GM12891 (cell line): ENCODE measurements around the gene ATF3.
A peak's percentile ranks its signal among the peaks of the same experiment; 100 is the strongest.

Experiments used
- DNase-seq: peaks from one replicate; pipeline ENCODE4 v3.0.0; 2011; ENCODE audit warnings: low spot score; ENCODE audit not compliant: insufficient read length
- FAIRE-seq: peaks from 2 replicates; lab custom pipeline; 2011; peaks lifted over from hg19 to GRCh38; lab: Jason Lieb, UNC
- PAX5 ChIP-seq: IDR thresholded peaks from 2 replicates; pipeline ENCODE4 v1.6.1; 2011; ENCODE audit warnings: low read length, moderate library complexity, mild to moderate bottlenecking; ENCODE audit not compliant: insufficient read depth, severe bottlenecking
- POLR2A ChIP-seq: IDR thresholded peaks from 2 replicates; pipeline ENCODE4 v1.6.1; 2011; ENCODE audit warnings: low read depth, low read length, control low read depth
- POLR2AphosphoS5 ChIP-seq: IDR thresholded peaks from 2 replicates; pipeline ENCODE4 v1.6.1; 2011; ENCODE audit warnings: low read depth, low read length, control low read depth
- POU2F2 ChIP-seq: IDR thresholded peaks from 2 replicates; pipeline ENCODE4 v1.6.1; 2011; ENCODE audit warnings: low read depth, mild to moderate bottlenecking, control low read depth, low read length, moderate library complexity
- SPI1 ChIP-seq: IDR thresholded peaks from 2 replicates; pipeline ENCODE4 v1.6.1; 2011; ENCODE audit warnings: low read depth, low read length, control low read depth
- TAF1 ChIP-seq: IDR thresholded peaks from 2 replicates; pipeline ENCODE4 v1.6.1; 2011; ENCODE audit warnings: low read depth, low read length, control low read depth

Gene ATF3

DNA sequence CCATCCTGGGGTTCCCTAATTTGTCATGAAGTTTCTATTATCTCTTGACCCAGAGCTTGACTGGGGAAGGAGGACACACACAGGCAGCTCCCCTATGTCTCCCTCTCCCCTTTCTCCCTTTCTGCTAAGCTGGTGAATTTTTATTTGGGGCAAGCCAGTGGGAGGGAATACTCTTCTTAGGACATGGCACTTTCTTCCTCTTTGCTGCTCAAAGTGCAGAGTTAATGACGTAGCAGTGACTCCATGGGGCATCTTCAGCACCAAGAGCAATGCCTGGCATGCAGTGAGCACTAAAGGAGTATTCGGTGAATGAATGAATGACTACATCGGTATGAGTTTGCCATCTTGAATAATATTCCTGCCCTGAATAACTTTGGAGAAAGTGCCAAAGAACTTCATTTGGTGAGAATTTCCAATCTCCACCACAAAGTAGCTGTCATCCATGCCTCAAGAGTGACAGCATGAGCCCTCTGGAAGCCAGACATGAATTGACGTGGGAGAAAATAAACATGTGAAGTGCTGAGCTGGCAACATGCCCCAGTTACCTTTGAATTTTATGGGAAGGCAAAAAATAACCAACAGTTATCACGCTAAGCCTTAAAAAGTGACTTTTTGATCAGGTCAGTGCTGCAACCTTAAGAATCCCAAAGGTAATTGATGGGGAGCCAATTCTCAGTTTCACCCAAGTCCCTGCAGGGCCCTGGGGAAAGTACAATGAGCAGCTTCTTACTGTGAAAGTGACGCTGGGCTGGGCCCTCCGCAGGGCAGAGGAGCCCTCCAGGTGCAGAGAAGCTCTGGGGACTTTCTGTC lies 22.1 kb upstream of the ATF3 start:
- FAIRE-seq (peak; percentile 33), DNase-seq (no peak)
- TF ChIP-seq TAF1: no peak
- no peak for TF ChIP-seq SPI1

DNA sequence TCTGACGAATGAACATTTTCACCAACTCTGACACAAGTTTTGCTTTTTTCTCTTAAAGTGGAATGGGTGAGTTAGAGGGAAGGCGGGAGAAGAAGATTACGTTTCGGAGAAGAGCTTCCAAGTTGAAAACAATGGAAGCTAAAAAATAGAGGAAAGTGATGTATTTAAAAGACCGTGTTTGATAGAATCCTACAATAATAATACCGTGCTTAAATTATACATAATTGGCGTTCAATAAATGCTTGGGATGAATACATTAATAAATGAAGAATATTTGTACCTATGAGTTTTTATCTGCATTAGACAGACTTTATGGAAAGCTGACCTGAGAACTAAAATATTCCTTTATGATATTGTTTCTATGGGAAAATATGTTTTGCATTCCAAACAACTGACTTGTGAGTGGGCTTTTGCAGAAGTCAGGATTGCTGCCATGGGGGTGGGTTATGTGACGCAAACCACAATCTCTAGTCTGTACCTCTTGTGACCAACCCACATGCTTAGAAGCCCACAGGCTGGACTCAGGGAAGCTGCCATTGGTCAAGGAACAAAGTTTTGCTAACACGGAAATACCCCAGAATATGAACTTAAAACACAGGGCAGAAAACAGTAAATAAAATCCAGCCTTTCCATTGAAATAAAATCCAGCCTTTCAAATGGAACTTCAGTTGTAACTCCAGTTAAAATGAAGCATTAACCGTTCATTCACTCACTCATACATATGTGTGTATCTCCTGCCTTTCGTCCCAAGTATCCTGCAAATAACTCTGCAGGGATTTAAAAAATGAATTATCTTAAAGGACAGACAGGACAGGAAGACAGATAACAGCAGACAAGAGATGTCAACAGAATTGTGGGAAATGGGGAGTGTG lies 21.3 kb upstream of the ATF3 start:
- TF ChIP-seq POU2F2 (no peak), POLR2A (no peak), PAX5 (no peak), POLR2AphosphoS5 (no peak), TAF1 (no peak), SPI1 (no peak)
- FAIRE-seq (no peak), DNase-seq (no peak)

DNA sequence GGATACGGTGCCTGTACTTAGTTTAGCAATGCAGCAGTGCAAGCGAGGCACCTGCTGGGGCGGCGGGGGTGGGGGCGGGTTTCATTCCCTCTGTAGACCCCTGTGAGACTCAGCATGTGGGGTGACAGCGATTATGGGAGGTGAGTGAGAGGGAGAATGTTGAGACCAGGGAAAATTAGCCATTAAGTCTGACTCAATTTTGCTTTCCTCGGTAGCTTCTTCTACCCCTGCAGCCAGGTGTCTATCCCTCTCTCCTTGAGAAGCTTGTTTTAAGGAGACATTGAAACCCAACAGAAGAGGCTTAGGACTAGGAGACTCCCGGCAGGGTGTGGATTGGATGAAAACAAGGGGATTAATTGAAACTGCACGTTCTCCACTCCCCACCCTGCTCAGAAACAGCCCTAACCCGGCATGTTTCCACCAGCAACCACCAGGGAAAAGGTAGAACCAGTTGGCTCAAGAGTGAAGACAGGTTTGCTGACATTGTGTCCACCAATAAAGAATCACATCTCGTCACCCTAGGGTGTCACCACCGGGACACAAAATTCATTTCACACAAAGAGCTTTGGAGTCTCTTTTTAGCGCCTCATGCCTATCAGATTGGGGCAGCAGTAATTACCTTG lies 20.6 kb upstream of the ATF3 start:
- FAIRE-seq: no peak
- TF ChIP-seq POU2F2 (no peak), TAF1 (no peak), PAX5 (no peak), POLR2A (no peak), SPI1 (no peak), POLR2AphosphoS5 (no peak)

DNA sequence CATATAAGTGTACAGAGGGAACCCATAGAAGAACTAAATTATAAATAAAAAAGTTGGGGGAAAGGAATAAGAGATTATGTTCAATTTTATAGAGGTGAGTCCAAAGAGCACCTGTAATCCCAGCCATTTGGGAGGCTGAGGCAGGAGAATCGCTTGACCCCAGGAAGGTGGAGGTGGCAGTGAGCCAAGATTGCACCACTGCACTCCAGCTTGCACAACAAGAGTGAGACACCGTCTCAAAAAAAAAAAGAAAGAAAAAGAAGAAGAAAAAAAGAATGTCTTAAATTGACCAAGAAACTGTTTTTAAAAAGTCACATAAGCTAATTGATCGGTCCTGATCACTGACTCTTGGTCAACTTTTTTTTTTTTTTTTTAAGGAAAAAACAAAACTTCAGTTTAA lies 19.1 kb upstream of the ATF3 start:
- FAIRE-seq: no peak
- TF ChIP-seq POU2F2: no peak
- TF ChIP-seq PAX5: no peak
- no peak for TF ChIP-seq POLR2A
- no peak for TF ChIP-seq TAF1
- no peak for TF ChIP-seq SPI1
- TF ChIP-seq POLR2AphosphoS5: no peak
- DNase-seq: no peak

More for the DNA sequence above, 20.6 kb upstream of the ATF3 start:
- DNase-seq: no peak

DNA sequence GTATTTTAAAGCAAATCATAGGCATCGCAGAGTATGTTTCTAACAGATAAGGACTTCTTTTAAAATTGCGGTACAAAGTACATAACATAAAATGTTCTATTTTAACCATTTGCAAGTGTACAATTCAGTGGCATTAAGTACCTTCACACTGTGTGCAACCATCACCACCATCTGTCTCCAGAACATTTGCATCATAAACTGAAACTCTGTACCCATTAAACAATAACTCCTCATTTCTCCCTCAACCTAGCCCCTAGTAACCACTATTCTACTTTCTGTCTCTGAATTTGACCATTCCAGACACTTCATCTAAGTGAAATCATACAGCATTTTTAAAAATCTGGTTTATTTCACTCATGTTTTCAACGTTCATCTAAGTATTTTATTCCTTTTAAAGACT lies 16.6 kb upstream of the ATF3 start:
- no peak for TF ChIP-seq POU2F2
- no peak for TF ChIP-seq TAF1
- no peak for TF ChIP-seq POLR2AphosphoS5
- TF ChIP-seq POLR2A: no peak
- no peak for FAIRE-seq
- no peak for DNase-seq

DNA sequence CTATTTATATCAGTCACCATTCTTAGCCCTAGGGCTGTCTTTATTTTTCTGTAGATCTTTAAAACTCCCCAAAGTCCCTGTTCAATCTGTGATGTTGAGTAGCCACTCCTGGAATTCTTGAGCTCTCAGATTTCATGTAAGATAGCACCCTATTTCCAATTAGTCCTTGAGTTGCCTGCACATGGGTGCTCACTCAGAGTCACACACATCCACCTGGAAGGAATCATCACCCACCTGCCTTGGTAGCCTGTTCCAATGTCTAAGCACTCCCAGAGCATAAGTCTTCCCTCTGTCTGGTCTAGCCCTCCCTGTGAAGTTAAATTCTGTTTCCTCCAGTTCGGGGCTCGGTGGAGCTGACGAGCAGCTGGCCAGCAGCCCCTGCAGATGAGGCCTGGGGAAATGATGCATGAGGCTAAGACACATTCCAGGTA lies 14.7 kb upstream of the ATF3 start:
- TF ChIP-seq SPI1 (no peak), POLR2A (no peak), PAX5 (no peak), TAF1 (no peak), POLR2AphosphoS5 (no peak), POU2F2 (no peak)
- DNase-seq (no peak), FAIRE-seq (peak; percentile 23)

DNA sequence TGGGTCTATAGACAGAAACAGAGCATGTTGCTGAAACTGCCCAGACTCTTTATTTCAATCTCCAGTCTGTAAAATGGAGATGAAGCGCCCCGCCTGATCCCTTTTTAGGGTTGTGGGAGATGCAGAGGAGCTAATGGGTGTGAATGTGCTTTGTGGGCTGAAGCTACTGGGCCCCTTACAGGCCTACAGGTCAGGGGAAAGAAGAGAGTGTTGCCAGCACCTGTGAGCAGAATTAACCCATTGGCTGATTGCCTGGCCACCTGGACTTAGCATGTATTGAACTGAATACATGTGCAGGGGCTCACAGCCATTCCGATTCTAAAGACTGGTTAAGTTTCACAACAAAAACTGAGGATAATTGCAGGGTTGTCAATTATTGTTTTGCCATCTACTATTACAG lies 13.9 kb upstream of the ATF3 start:
- DNase-seq (no peak), FAIRE-seq (no peak)
- TF ChIP-seq SPI1 (no peak), TAF1 (no peak), POU2F2 (no peak), PAX5 (no peak), POLR2AphosphoS5 (no peak), POLR2A (no peak)

DNA sequence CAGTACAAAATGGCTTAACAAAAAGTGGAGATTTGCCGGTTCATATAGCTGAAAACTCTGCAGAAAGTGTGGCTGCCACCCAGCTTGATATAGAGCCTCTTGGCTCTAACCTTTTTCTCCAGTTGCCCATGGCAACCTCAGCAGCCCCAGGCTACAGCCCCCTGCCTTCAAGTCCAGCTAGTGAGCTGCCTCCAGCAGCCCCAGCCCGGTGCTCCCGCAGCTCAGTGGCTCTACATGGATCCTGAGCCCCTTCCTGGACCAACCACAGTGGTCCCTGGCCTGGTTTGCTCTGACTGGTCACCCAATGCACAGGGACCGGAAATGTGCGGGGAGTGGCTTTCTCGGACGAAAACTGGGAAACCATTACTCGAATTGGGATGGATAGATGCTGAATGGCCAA lies 13.3 kb upstream of the ATF3 start:
- DNase-seq (no peak), FAIRE-seq (no peak)
- TF ChIP-seq TAF1: no peak
- no peak for TF ChIP-seq POLR2AphosphoS5
- no peak for TF ChIP-seq POU2F2
- no peak for TF ChIP-seq POLR2A

DNA sequence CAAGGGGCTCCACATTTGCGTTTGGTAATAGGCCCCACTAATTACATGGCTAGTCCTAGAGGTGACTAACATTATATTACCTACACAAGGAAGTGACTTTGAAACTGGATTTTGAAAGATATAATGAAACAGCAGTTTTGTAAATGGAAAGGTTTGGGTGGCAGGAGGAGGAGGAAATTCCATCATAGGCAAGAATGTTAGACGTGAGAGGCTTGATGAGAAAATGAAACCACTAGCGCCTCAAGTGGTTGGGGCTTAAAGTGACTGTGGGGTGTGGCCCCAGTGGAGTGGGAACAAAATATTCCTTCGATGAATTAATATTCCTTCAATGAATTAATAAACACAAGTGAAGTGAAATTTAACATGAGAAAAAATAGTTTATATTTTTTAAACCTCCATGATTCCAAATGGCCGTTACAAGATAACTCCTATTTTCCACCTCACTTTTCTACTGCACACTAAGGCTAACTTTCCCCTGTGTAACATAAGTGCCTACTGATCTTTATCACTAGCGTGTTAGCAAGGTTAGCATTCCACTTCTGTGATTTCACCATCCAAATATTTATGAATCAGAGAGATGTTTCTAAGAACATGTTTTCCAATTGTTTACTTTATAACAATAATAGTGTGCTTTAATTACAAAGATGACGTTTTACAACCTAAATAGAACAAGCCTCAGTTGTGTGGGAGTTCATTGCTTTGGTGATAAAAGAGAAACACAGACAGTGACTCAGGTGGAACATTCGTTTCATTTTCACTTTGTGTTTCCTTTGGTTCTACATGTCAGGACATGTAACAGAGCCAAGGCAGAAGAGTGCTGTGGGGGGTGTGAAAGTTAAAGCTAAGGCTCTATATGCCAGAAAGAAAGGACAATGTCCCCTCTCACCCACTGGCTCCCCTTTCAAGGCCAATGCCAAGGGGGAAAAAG lies 12.5 kb upstream of the ATF3 start:
- FAIRE-seq: peak; percentile 92
- peak; percentile 26 for DNase-seq
- TF ChIP-seq POLR2AphosphoS5: no peak
- TF ChIP-seq TAF1: peak; percentile 79
- 0 out of 2 replicates have a peak, but pooled peaks have one; percentile 1 for TF ChIP-seq SPI1
- no peak for TF ChIP-seq POLR2A
